ENCODE data around the gene EBPL. TPM values are rescaled to one million over a fixed set of nuclear protein-coding genes. Genes with fewer than 3 reads are reported as not detected.
"Not testable (repeated sequence)": the region's sequence is repeated elsewhere in the genome, so short reads cannot be mapped to it uniquely, and the experiment has no call there.

EBPL gene
- total RNA-seq, 1 donor from 2014 or later: 49.0 TPM

DNA sequence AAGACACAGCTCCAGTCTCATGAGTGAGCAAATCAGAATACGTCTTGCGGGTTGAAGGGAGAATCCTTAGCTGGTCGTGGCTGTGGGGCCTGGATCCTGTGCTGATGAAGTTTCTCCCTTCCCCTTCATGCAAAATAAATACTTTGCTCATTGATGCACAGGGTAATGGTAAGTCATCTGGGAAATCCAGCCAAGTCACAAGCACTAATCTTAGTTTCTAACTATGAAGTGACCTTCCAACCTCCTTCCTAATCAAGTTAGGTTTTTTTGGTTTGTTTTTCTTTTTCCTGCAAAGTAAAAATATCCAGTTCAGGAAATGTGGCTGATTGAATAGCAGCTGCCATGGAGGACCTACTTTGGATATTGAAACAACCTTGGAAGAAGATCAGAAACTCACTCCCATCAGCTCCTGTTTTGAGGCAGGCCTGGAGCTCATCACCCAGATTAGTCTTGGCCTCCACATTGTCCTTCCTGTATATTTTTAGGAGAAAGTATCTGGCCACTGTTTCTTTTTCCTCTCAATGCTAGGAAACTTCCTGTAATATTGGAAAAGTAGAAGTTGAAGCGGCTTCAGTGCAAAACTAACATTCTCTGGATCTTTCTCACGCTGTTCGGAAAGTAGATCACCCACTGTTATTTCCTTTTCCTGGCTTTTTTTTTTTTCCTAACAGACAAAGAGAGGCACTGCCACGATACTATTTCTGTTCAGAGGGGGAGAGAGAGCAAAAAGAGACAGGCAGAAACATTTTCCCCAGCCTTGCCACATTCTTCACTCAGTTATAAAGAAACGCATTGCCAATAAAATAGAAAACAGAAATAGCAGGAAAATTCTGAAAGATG, 75.2 kb downstream of the EBPL start:
- Mint-ChIP-seq H3K27me3 (no peaks in the 10 kb centered on the region), H3K4me3 (no peak overlapping the region), H3K4me1 (no peaks in the 10 kb centered on the region), H3K9me3 (no peaks in the 10 kb centered on the region), H3K36me3 (ENCODE audit: low read depth) (no peaks in the 10 kb centered on the region), H3K27ac (no peak overlapping the region)
- no peak for DNase-seq
- intact Hi-C loops (cut with micrococcal nuclease): no loop called here

DNA sequence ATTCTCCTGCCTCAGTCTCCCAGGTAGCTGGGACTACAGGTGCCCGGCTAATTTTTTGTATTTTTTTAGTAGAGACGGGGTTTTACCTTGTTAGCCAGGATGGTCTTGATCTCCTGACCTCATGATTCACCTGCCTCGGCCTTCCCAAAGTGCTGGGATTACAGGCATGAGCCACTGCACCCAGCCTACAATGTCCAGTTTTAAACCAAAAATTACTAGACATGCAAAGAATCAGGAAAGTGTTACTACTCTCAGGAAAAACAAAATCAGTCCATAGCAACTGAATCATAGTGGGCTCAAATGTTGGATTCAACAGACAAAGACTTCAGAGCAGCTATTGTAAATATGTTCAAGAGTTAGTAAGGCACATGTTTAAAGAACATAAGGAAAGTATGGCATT, 79.2 kb downstream of the EBPL start:
- H3K27me3 Mint-ChIP-seq; H3K4me1 Mint-ChIP-seq; intact Hi-C loops (cut with micrococcal nuclease); H3K9me3 Mint-ChIP-seq; H3K27ac Mint-ChIP-seq; H3K36me3 Mint-ChIP-seq (ENCODE audit: low read depth); DNase-seq; H3K4me3 Mint-ChIP-seq: not testable (repeated sequence)

Other genes with a start within 250 kb of the EBPL start
- 5.7 and 6.8 TPM in 2 replicates for gene CAB39L, start 247.4 kb downstream of the EBPL start, total RNA-seq
- 13.4 and 14.5 TPM in 2 replicates for gene SETDB2, start 247.2 kb downstream of the EBPL start, total RNA-seq
- 56.8 and 60.8 TPM in 2 replicates for gene PHF11, start 195.5 kb downstream of the EBPL start, total RNA-seq
- 14.8 and 16.2 TPM in 2 replicates for gene RCBTB1, start 105.9 kb downstream of the EBPL start, total RNA-seq
- 0.65 and 0.76 TPM in 2 replicates for gene ARL11, start 63.0 kb downstream of the EBPL start, total RNA-seq
- gene KPNA3, start 101.2 kb upstream of the EBPL start, total RNA-seq: 56.5 and 58.8 TPM in 2 replicates
- gene SPRYD7, start 244.9 kb upstream of the EBPL start, total RNA-seq: 6.9 and 8.1 TPM in 2 replicates

Data from activated CD4-positive, alpha-beta T cell treated with anti-CD3 and anti-CD28 coated beads, Interleukin-2, amount 10 ng/mL, durations not matched to agents 24 days and 14 days (primary cell).